Neural cell (in vitro differentiated cells): ENCODE measurements around the gene CNFN. TPM values are rescaled to one million over a fixed set of nuclear protein-coding genes. Genes with fewer than 3 reads are reported as not detected.
"Not testable (repeated sequence)": the region's sequence is repeated elsewhere in the genome, so short reads cannot be mapped to it uniquely, and the experiment has no call there.

Experiments used
- H2AFZ ChIP-seq: fragments of 200-600, 300-800 bp; sonication (generic), shearing (Covaris generic); 2 replicates; pipeline ENCODE4 v1.6.0; 2014; ENCODE audit warnings: low read depth, mild to moderate bottlenecking, antibody characterized with exemption, low read length, moderate library complexity
- H3F3A ChIP-seq: fragments of 200-600 bp; shearing (Covaris generic); 2 replicates; pipeline ENCODE4 v1.6.1; 2016; ENCODE audit warnings: mild to moderate bottlenecking, moderate library complexity, mixed read lengths, antibody characterized with exemption, low read length; ENCODE audit not compliant: insufficient read depth, poor library complexity, severe bottlenecking
- H3K27ac ChIP-seq: fragments of 200-600, 300-800 bp; sonication (generic), shearing (Covaris generic); 2 replicates; pipeline ENCODE4 v1.5.1; 2014; ENCODE audit warnings: mild to moderate bottlenecking, low read length, moderate library complexity
- H3K27me3 ChIP-seq: fragments of 300-800, 200-600 bp; sonication (generic), shearing (Covaris generic); 2 replicates; pipeline ENCODE4 v1.6.0; 2014; ENCODE audit warnings: mild to moderate bottlenecking, low read depth, low read length, moderate library complexity; ENCODE audit not compliant: insufficient read depth
- H3K36me3 ChIP-seq: fragments of 300-800, 200-600 bp; sonication (generic), shearing (Covaris generic); 2 replicates; pipeline ENCODE4 v1.5.1; 2014; ENCODE audit warnings: mild to moderate bottlenecking, antibody characterized with exemption, low read length, moderate library complexity; ENCODE audit not compliant: insufficient read depth
- H3K4me2 ChIP-seq: fragments of 300-800, 200-600 bp; sonication (generic), shearing (Covaris generic); 2 replicates; pipeline ENCODE4 v1.6.0; 2014; ENCODE audit warnings: mild to moderate bottlenecking, low read length
- H3K4me3 ChIP-seq: fragments of 300-800, 200-600 bp; sonication (generic), shearing (Covaris generic); 2 replicates; pipeline ENCODE4 v1.5.1; 2014; ENCODE audit warnings: mild to moderate bottlenecking, low read length, moderate library complexity
- H3K79me2 ChIP-seq: fragments of 200-600 bp; shearing (Covaris generic); replicated peaks from 2 replicates; pipeline ENCODE4 v1.6.0; 2014; ENCODE audit warnings: mild to moderate bottlenecking, low read length, moderate library complexity; ENCODE audit not compliant: insufficient read depth
- H3K9ac ChIP-seq: fragments of 300-800, 200-600 bp; sonication (generic), shearing (Covaris generic); 2 replicates; pipeline ENCODE4 v1.6.1; 2016; ENCODE audit warnings: mild to moderate bottlenecking, low read length, mixed read lengths
- H3K9me2 ChIP-seq: fragments of 200-600 bp; shearing (Covaris generic); 2 replicates; pipeline ENCODE4 v1.6.1; 2016; ENCODE audit warnings: mild to moderate bottlenecking, low read length, mixed read lengths; ENCODE audit not compliant: insufficient read depth
- H3K9me3 ChIP-seq: fragments of 200-600, 300-800 bp; sonication (generic), shearing (Covaris generic); 2 replicates; pipeline ENCODE4 v1.6.1; 2016; ENCODE audit warnings: mild to moderate bottlenecking, mixed run types, low read length, moderate library complexity, mixed read lengths
- H4K20me1 ChIP-seq: fragments of 200-600 bp; shearing (Covaris generic); 2 replicates; pipeline ENCODE4 v1.6.1; 2016; ENCODE audit warnings: mild to moderate bottlenecking, mixed run types; ENCODE audit not compliant: insufficient read depth
- EP300 ChIP-seq: fragments of 450-650 bp; conservative IDR thresholded peaks from 2 replicates; pipeline ENCODE4 v1.6.1; 2014; ENCODE audit warnings: antibody characterized with exemption, mild to moderate bottlenecking, moderate library complexity; ENCODE audit not compliant: poor library complexity, severe bottlenecking
- EZH2 ChIP-seq: fragments of 200-600, 300-800 bp; shearing (Covaris generic), sonication (generic); IDR thresholded peaks from 2 replicates; pipeline ENCODE4 v1.6.1; 2014; ENCODE audit warnings: antibody characterized with exemption, low read length, borderline replicate concordance, mild to moderate bottlenecking; ENCODE audit not compliant: insufficient read depth, poor library complexity, severe bottlenecking
- MXI1 ChIP-seq: fragments of 450-650 bp; conservative IDR thresholded peaks from 2 replicates; pipeline ENCODE4 v1.6.1; 2014; ENCODE audit warnings: antibody characterized with exemption, mild to moderate bottlenecking; ENCODE audit not compliant: poor library complexity, severe bottlenecking
- POLR2AphosphoS5 ChIP-seq: IDR thresholded peaks from 2 replicates; pipeline ENCODE4 v1.6.1; 2012
- RAD21 ChIP-seq: fragments of 450-650 bp; conservative IDR thresholded peaks from 2 replicates; pipeline ENCODE4 v1.6.1; 2014; ENCODE audit warnings: antibody characterized with exemption, mild to moderate bottlenecking, moderate library complexity
- SMC3 ChIP-seq: fragments of 450-650 bp; conservative IDR thresholded peaks from 2 replicates; pipeline ENCODE4 v1.6.1; 2014; ENCODE audit warnings: antibody characterized with exemption, mild to moderate bottlenecking, moderate library complexity; ENCODE audit not compliant: poor library complexity
- TAF1 ChIP-seq: IDR thresholded peaks from 2 replicates; pipeline ENCODE4 v1.6.1; 2012; ENCODE audit warnings: low read depth
- polyA plus RNA-seq: library from polyadenylated mRNA; depleted of rRNA; stranded (reverse); fragments of >200 nt; gene quantifications from 2 replicates; pipeline ENCODE4 v1.2.3, GENCODE V29; 2014
- TF ChIP-seq, protein P1 (sequence below): fragments of 450-650 bp; IDR thresholded peaks from 2 replicates; pipeline ENCODE4 v1.5.1; 2014; ENCODE audit warnings: antibody characterized with exemption, mild to moderate bottlenecking, moderate library complexity; ENCODE audit not compliant: poor library complexity, severe bottlenecking
- TF ChIP-seq, protein P2 (sequence below): IDR thresholded peaks from 2 replicates; pipeline ENCODE4 v1.6.1; 2012; ENCODE audit warnings: borderline replicate concordance

The CNFN gene
- polyA plus RNA-seq, 1 donor from 2014 or later = not detected

DNA sequence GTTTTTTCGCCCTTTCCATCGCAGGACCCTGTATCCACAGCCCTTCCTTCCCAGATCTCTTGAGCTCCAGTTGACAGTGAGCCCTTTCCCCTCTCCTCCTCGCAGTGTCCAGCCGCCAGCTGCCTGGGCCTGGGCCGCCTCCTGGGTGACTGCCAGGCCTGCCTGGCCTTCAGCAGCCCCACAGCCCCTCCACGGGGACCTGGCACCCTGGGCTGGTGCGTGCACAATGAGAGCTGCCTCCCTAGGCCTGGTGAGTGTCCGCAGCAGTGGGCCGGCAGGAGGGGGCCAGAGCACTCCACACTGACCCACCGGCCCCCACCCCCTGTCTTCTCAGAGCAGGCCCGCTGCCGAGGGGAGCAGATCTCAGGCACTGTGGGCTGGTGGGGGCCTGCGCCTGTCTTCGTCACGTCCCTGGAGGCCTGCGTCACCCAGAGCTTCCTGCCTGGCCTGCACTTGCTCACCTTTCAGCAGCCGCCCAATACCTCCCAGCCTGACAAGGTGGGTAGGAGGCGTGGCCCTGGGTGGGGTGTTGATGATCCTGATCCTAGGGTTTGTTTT lies 45.7 kb downstream of the CNFN start:
- Histone ChIP-seq H3K79me2 (no peaks in the 10 kb centered on the region), H3K36me3 (no peaks in the 10 kb centered on the region), H3K9me3 (no peaks in the 10 kb centered on the region), H3K27ac (no peak overlapping the region), H3K9me2 (no peaks in the 10 kb centered on the region), H4K20me1 (no peaks in the 10 kb centered on the region), H3K27me3 (no peaks in the 10 kb centered on the region), H3K4me3 (no peak overlapping the region), H2AFZ (no peak overlapping the region), H3K9ac (no peak overlapping the region), H3K4me2 (no peak overlapping the region), H3F3A (no peaks in the 10 kb centered on the region)
- TF ChIP-seq SMC3 = no peak

DNA sequence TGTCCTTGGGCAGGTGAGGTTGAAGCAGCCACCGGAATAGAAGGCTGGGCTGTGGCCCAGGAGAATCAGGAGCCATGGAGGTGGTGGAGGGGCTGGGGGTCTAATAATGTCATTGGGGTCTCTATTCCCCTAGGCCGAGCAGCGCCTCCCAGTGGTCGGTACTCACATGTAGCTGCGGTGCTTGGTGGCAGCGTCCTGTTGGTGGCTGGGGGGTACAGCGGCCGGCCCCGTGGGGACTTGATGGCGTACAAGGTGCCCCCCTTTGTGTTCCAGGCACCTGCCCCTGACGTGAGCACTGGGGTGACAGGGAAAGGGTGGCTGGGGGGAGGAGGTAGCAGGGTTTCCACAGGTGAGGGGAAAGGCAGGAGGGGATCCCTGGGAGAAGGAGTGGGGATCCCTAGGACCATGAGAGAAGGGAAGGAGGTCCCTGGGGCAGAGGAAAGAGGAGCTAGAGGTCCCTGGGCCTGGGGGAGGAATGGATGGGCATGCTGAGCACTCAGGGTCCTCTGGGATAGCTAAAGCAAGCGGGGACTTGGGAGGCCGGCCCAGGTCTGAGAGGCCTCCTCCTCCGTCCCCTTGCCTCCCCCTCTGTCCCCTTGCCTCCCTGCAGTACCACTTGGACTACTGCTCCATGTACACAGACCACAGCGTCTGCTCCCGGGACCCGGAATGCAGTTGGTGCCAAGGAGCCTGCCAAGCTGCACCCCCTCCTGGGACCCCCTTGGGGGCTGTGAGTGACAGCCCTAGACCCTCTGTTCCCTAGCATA lies 46.6 kb downstream of the CNFN start:
- TF ChIP-seq EZH2 (no peak), MXI1 (no peak), RAD21 (no peak), TAF1 (no peak), POLR2AphosphoS5 (no peak), SMC3 (no peak), EP300 (no peak)
- TF ChIP-seq, protein P1, sequence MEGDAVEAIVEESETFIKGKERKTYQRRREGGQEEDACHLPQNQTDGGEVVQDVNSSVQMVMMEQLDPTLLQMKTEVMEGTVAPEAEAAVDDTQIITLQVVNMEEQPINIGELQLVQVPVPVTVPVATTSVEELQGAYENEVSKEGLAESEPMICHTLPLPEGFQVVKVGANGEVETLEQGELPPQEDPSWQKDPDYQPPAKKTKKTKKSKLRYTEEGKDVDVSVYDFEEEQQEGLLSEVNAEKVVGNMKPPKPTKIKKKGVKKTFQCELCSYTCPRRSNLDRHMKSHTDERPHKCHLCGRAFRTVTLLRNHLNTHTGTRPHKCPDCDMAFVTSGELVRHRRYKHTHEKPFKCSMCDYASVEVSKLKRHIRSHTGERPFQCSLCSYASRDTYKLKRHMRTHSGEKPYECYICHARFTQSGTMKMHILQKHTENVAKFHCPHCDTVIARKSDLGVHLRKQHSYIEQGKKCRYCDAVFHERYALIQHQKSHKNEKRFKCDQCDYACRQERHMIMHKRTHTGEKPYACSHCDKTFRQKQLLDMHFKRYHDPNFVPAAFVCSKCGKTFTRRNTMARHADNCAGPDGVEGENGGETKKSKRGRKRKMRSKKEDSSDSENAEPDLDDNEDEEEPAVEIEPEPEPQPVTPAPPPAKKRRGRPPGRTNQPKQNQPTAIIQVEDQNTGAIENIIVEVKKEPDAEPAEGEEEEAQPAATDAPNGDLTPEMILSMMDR = no peak
- TF ChIP-seq, protein P2, sequence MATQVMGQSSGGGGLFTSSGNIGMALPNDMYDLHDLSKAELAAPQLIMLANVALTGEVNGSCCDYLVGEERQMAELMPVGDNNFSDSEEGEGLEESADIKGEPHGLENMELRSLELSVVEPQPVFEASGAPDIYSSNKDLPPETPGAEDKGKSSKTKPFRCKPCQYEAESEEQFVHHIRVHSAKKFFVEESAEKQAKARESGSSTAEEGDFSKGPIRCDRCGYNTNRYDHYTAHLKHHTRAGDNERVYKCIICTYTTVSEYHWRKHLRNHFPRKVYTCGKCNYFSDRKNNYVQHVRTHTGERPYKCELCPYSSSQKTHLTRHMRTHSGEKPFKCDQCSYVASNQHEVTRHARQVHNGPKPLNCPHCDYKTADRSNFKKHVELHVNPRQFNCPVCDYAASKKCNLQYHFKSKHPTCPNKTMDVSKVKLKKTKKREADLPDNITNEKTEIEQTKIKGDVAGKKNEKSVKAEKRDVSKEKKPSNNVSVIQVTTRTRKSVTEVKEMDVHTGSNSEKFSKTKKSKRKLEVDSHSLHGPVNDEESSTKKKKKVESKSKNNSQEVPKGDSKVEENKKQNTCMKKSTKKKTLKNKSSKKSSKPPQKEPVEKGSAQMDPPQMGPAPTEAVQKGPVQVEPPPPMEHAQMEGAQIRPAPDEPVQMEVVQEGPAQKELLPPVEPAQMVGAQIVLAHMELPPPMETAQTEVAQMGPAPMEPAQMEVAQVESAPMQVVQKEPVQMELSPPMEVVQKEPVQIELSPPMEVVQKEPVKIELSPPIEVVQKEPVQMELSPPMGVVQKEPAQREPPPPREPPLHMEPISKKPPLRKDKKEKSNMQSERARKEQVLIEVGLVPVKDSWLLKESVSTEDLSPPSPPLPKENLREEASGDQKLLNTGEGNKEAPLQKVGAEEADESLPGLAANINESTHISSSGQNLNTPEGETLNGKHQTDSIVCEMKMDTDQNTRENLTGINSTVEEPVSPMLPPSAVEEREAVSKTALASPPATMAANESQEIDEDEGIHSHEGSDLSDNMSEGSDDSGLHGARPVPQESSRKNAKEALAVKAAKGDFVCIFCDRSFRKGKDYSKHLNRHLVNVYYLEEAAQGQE = no peak
- Histone ChIP-seq H3K9ac (no peak overlapping the region), H3K4me3 (no peak overlapping the region), H3K36me3 (no peaks in the 10 kb centered on the region), H4K20me1 (no peaks in the 10 kb centered on the region), H3K4me2 (no peak overlapping the region), H3K79me2 (no peaks in the 10 kb centered on the region), H3F3A (no peaks in the 10 kb centered on the region), H3K27me3 (no peaks in the 10 kb centered on the region), H3K9me3 (no peaks in the 10 kb centered on the region), H2AFZ (no peak overlapping the region), H3K27ac (no peak overlapping the region), H3K9me2 (no peaks in the 10 kb centered on the region)

DNA sequence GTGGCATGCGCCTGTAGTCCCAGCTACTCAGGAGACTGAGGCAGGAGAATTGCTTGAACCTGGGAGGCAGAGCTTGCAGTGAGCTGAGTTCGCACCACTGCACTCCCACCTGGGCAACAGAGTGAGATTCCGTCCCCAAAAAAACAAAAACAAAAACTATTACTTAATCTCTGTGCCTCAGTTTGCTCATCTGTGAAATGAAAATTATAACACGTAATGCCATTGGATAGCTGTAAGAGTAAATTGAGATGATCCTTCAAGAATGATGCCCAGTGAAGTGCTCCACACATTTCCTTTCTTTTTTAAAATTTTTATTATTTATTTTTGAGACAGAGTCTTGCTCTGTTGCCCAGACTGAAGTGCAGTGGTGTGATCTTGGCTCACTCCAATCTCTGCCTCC lies 50.2 kb downstream of the CNFN start:
- H3K36me3 ChIP-seq, H3K27ac ChIP-seq, H3F3A ChIP-seq, H2AFZ ChIP-seq, H3K79me2 ChIP-seq, H3K9me2 ChIP-seq, H3K9ac ChIP-seq, H3K9me3 ChIP-seq, H3K4me3 ChIP-seq, H3K4me2 ChIP-seq, H4K20me1 ChIP-seq, H3K27me3 ChIP-seq: not testable (repeated sequence)

DNA sequence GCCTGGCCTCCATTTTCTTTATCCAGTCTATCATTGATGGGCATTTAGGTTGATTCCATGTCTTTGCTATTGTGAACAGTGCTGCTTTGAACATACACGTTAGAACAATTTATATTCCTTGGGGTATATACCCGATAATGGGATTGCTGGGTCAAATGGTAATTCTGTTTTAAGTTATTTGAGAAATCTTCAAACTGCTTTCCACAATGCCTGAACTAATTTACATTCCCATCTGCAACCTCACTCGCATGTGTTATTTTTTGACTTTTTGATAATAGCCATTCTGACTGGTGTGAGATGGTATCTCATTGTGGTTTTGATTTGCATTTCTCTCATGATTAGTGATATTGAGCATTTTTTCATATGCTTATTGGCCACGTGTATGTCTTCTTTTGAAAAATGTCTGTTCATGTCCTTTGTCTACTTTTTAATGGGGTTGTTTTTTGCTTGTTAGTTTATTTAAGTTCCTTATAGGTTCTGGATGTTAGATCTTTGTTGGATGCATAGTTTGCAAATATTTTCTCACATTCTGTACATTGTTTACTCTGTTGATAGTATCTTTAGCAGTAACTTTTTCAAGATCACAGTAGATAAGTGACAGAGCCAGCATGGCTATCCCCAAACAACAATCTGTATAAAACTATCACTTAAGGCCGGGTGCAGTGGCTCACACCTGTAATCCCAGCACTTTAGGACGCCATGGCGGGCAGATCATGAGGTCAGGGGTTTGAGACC lies 50.8 kb downstream of the CNFN start:
- not testable (repeated sequence) for H3K9ac ChIP-seq, H3K4me2 ChIP-seq, H3F3A ChIP-seq, H3K36me3 ChIP-seq, H3K9me2 ChIP-seq, H4K20me1 ChIP-seq, H3K27ac ChIP-seq, H3K27me3 ChIP-seq, H3K4me3 ChIP-seq, H2AFZ ChIP-seq, H3K9me3 ChIP-seq, H3K79me2 ChIP-seq
